ENCODE measurements around the gene CCM2L. TPM values are rescaled to one million over a fixed set of nuclear protein-coding genes. Genes with fewer than 3 reads are reported as not detected.

CCM2L gene
- total RNA-seq, 1 donor from 2014 or later: 0.63 TPM

GRCh38 chr20:31992086-31992485, 18.2 kb upstream of the CCM2L start:
- Mint-ChIP-seq H3K36me3 (no peaks in the 10 kb centered on the region), H3K4me1 (ENCODE audit: unreplicated experiment) (no peaks in the 10 kb centered on the region), H3K9me3 (no peaks in the 10 kb centered on the region), H3K27me3 (peaks cover 70% of the 10 kb centered on the region), H3K4me3 (no peak overlapping the region), H3K27ac (no peak overlapping the region)
- TF ChIP-seq CTCF (conservative IDR thresholded peaks at IDR 0.05): no peak
- DNase-seq (ENCODE audit: extremely low spot score, unreplicated experiment): no peak

- Mint-ChIP-seq H3K27me3 (peaks cover 78% of the 10 kb centered on the region), H3K9me3 (no peaks in the 10 kb centered on the region), H3K36me3 (no peaks in the 10 kb centered on the region), H3K4me3 (no peak overlapping the region), H3K4me1 (ENCODE audit: unreplicated experiment) (no peaks in the 10 kb centered on the region), H3K27ac (no peak overlapping the region)
- no peak for TF ChIP-seq CTCF (conservative IDR thresholded peaks at IDR 0.05)
- DNase-seq (ENCODE audit: extremely low spot score, unreplicated experiment): no peak
These were observed 13.2 kb upstream of the CCM2L start for GRCh38 chr20:31996996-31997395.

GRCh38 chr20:31998246-31998645, 12.0 kb upstream of the CCM2L start:
- Mint-ChIP-seq H3K27me3 (peaks cover 70% of the 10 kb centered on the region), H3K27ac (no peak overlapping the region), H3K4me1 (ENCODE audit: unreplicated experiment) (no peaks in the 10 kb centered on the region), H3K9me3 (no peaks in the 10 kb centered on the region), H3K4me3 (no peak overlapping the region), H3K36me3 (no peaks in the 10 kb centered on the region)
- no peak for DNase-seq (ENCODE audit: extremely low spot score, unreplicated experiment)
- no peak for TF ChIP-seq CTCF (conservative IDR thresholded peaks at IDR 0.05)

- no peak overlapping the region for H3K4me3 Mint-ChIP-seq
- no peaks in the 10 kb centered on the region for H3K9me3 Mint-ChIP-seq
- H3K27me3 Mint-ChIP-seq: peaks cover 44% of the 10 kb centered on the region
- TF ChIP-seq CTCF (conservative IDR thresholded peaks at IDR 0.05): no peak
- H3K4me1 Mint-ChIP-seq (ENCODE audit: unreplicated experiment): no peaks in the 10 kb centered on the region
- H3K27ac Mint-ChIP-seq: no peak overlapping the region
- no peaks in the 10 kb centered on the region for H3K36me3 Mint-ChIP-seq
- DNase-seq (ENCODE audit: extremely low spot score, unreplicated experiment): no peak
These were observed 6.9 kb upstream of the CCM2L start for GRCh38 chr20:32003325-32003724.

GRCh38 chr20:32004963-32005362, 5.3 kb upstream of the CCM2L start:
- Mint-ChIP-seq H3K36me3 (no peaks in the 10 kb centered on the region), H3K9me3 (no peaks in the 10 kb centered on the region), H3K27ac (no peak overlapping the region), H3K4me3 (no peak overlapping the region), H3K4me1 (ENCODE audit: unreplicated experiment) (no peaks in the 10 kb centered on the region), H3K27me3 (peaks cover 49% of the 10 kb centered on the region)
- no peak for DNase-seq (ENCODE audit: extremely low spot score, unreplicated experiment)
- no peak for TF ChIP-seq CTCF (conservative IDR thresholded peaks at IDR 0.05)

- no peak overlapping the region for H3K4me3 Mint-ChIP-seq
- DNase-seq (ENCODE audit: extremely low spot score, unreplicated experiment): no peak
- no peaks in the 10 kb centered on the region for H3K4me1 Mint-ChIP-seq (ENCODE audit: unreplicated experiment)
- H3K27me3 Mint-ChIP-seq: peaks cover 50% of the 10 kb centered on the region
- no peak overlapping the region for H3K27ac Mint-ChIP-seq
- H3K9me3 Mint-ChIP-seq: no peaks in the 10 kb centered on the region
- no peak for TF ChIP-seq CTCF (conservative IDR thresholded peaks at IDR 0.05)
- H3K36me3 Mint-ChIP-seq: no peaks in the 10 kb centered on the region
These were observed 4.2 kb upstream of the CCM2L start for GRCh38 chr20:32006053-32006452.
